ENCODE results near the gene DCUN1D3. TPM values are rescaled to one million over a fixed set of nuclear protein-coding genes. Genes with fewer than 3 reads are reported as not detected.

Gene DCUN1D3
- total RNA-seq, 3 donors from 2014 or later: 10.0 to 21.5 (median 12.2) TPM

- no peaks in the 10 kb centered on the region for H3K9me3 ChIP-seq
- no peak for ATAC-seq
- no peak overlapping the region for H3K4me3 ChIP-seq
- intact Hi-C loops (cut with DNase I, micrococcal nuclease): no loop called here
- peaks cover 36% of the 10 kb centered on the region for H3K4me1 ChIP-seq (ENCODE audit: low read depth)
- H3K36me3 ChIP-seq (ENCODE audit: low read depth): no peaks in the 10 kb centered on the region
- no peak for DNase-seq
- no peak for TF ChIP-seq CTCF (IDR thresholded peaks at IDR 0.05)
These were observed 2.3 kb upstream of the DCUN1D3 start for GRCh38 chr16:20902426-20902825.

- Histone ChIP-seq H3K4me3 (peak overlapping the region; percentile 73), H3K9me3 (no peaks in the 10 kb centered on the region), H3K36me3 (ENCODE audit: low read depth) (no peaks in the 10 kb centered on the region), H3K4me1 (ENCODE audit: low read depth) (peaks cover 36% of the 10 kb centered on the region)
- intact Hi-C loops (cut with DNase I, micrococcal nuclease): no loop called here
- ATAC-seq: peak; percentile 37
- TF ChIP-seq CTCF (IDR thresholded peaks at IDR 0.05): no peak
- peak; percentile 62 to 74 (median 69) for DNase-seq
These were observed 1.4 kb upstream of the DCUN1D3 start for GRCh38 chr16:20901436-20902112.

- no peaks in the 10 kb centered on the region for H3K9me3 ChIP-seq
- intact Hi-C loops (cut with DNase I, micrococcal nuclease): no loop called here
- H3K4me1 ChIP-seq (ENCODE audit: low read depth): peaks cover 36% of the 10 kb centered on the region
- H3K4me3 ChIP-seq: peak overlapping the region; percentile 73
- DNase-seq: no peak
- no peaks in the 10 kb centered on the region for H3K36me3 ChIP-seq (ENCODE audit: low read depth)
- ATAC-seq: peak; percentile 17
- TF ChIP-seq CTCF (IDR thresholded peaks at IDR 0.05): no peak
These were observed 894 bp upstream of the DCUN1D3 start for GRCh38 chr16:20901068-20901435.

GRCh38 chr16:20899477-20900298, 470 bp downstream of the DCUN1D3 start:
- peak in 2 of 3 donors; percentile 64 to 74 for DNase-seq

GRCh38 chr16:20899071-20899470, 1.1 kb downstream of the DCUN1D3 start:
- peaks cover 29% of the 10 kb centered on the region for H3K4me1 ChIP-seq (ENCODE audit: low read depth)
- no peaks in the 10 kb centered on the region for H3K9me3 ChIP-seq
- H3K4me3 ChIP-seq: no peak overlapping the region
- intact Hi-C loops (cut with DNase I, micrococcal nuclease): no loop called here
- TF ChIP-seq CTCF (IDR thresholded peaks at IDR 0.05): no peak
- H3K36me3 ChIP-seq (ENCODE audit: low read depth): no peaks in the 10 kb centered on the region
- DNase-seq: no peak
- no peak for ATAC-seq

More at GRCh38 chr16:20899477-20900298, 470 bp downstream of the DCUN1D3 start:
- peak overlapping the region; percentile 73 for H3K4me3 ChIP-seq
- H3K4me1 ChIP-seq (ENCODE audit: low read depth): peaks cover 32% of the 10 kb centered on the region
- no peak for TF ChIP-seq CTCF (IDR thresholded peaks at IDR 0.05)
- no peaks in the 10 kb centered on the region for H3K36me3 ChIP-seq (ENCODE audit: low read depth)
- intact Hi-C loops (cut with DNase I, micrococcal nuclease): no loop called here
- ATAC-seq: no peak
- H3K9me3 ChIP-seq: no peaks in the 10 kb centered on the region

All from mucosa of descending colon (tissue), 3 donors.